GM21528 (cell line): Measurements from ENCODE around the gene C20orf141.
"Not testable (repeated sequence)": the region's sequence is repeated elsewhere in the genome, so short reads cannot be mapped to it uniquely, and the experiment has no call there.

Experiments used
- ATAC-seq: cut with Tn5 transposase; IDR thresholded peaks from one replicate; pipeline ENCODE4 v1.9.1; 2021; ENCODE audit warnings: mild to moderate bottlenecking, moderate library complexity; ENCODE audit not compliant: unreplicated experiment, low FRiP score

The C20orf141 gene

GRCh38 chr20:2817891-2818595 is 3.3 kb downstream of the C20orf141 start:
- no peak for ATAC-seq

- ATAC-seq = no peak
Measured at GRCh38 chr20:2820084-2820895, 5.5 kb downstream of the C20orf141 start.

- no peak for ATAC-seq
Measured at GRCh38 chr20:2820896-2821869, 6.4 kb downstream of the C20orf141 start.

GRCh38 chr20:2822073-2822472 is 7.3 kb downstream of the C20orf141 start:
- ATAC-seq = no peak

DNA sequence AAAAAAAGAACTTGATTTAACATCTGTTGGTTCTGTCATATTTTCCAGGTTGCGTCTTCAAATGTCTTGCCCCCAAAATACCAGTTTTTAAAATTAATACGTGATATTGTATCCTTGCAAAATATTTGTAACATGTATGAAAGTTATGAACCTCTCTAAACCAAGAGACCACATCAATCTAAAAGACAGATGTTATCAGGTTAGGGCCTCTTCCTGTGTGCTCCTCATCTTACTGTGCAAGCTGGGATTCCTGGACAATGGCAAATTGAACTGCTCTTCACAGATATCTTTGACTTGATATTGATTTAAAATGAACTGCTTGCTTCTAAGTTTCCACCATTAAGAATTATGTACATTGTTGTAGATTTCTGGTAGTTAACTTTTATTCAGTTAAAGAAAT is 11.0 kb downstream of the C20orf141 start:
- no peak for ATAC-seq

DNA sequence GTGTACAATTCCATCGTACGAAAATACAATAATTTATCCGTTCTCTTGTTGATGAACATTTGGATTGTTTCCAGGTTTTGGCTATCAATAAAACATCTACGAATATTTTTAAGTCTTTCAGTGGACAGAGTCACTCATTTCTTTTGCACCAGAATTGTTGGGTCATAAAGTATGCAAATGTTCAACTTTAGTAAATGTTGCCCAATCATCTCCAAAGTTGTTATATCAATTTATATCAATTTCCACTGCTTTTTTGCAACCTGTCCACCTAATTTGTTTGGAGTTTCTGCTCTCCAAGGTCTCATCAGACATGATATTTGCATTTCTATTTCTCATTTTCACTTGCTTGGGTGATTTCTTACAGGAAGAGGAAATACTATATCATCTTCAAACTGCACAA is 11.9 kb downstream of the C20orf141 start:
- ATAC-seq = no peak

- ATAC-seq = no peak
Measured at GRCh38 chr20:2829376-2829775, 14.6 kb downstream of the C20orf141 start.

DNA sequence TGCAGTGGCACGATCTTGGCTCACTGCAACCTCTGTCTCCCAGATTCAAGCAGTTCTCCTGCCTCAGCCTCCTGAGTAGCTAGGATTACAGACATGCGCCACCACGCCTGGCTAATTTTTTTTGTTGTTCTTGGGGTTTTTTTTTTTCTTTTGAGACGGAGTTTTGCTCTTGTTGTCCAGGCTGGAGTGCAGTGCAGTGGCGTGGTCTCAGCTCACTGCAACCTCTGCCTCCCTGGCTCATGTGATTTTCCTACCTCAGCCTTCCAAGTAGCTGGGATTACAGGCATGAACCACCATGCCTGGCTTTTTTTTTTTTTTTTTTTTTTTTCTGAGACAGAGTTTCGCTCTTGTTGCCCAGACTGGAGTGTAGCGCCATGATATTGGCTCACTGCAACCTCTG is 16.4 kb downstream of the C20orf141 start:
- not testable (repeated sequence) for ATAC-seq

DNA sequence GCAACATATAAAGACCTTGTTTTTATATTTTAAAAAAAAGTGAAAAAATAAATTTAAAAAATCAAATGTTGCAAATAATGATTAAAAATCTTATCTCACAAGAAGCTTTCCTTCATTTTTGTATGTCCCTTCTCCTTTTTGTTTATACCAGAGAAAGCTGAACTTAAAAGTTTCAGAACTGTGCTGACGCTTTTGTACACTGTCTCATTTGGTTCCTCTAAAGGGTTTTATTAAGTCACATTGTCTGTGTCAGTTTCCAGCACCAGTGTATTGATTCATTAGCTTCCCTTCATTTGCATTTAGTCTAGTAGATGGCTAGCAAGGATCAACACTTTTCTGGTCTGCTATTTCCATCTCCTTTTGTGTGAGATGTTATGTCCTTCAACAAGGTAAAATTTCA is 19.0 kb downstream of the C20orf141 start:
- no peak for ATAC-seq

GRCh38 chr20:2834401-2835110 is 19.8 kb downstream of the C20orf141 start:
- ATAC-seq = no peak

DNA sequence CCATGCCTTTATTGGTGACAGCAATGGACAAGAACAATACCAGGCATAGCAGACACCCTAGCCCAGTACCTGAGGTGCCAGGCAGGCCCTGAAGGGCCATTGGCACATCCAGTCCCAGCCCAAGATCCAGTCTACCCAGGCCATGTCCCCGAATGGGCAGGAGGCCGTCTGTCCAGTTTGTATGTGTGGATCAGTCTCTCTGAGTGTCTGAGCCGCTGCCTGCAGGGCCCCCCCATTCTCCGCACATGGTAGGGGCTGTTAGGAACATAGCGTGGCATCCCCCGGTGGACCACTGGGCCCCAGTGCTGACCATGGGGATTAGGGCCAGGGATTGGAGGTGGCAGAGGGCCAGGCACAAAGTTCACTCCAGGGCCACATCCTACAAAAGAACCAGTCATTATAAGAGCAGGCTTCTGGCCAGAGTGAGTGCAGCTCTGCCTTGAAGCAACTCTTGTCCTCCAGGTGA is 20.6 kb downstream of the C20orf141 start:
- ATAC-seq = no peak

DNA sequence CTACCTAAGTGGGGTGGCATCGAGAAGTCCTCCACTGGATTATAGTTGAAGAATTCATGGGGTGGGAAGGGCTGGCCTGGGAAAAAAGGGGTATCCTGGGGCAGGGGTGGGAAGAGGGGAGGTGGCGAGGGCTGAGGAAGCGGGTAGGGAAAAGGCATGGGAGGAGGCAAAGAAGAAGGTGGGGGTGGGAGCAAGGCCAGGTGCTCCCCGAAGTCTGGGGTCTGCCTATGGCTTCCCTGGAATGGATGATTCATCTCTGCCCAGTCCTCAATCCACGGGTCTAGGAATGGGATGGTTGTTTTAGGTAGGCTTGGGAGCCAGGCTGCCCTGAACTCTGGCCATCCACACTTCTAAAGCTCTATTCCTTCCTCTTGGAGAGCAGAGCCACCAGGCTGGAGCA is 21.2 kb downstream of the C20orf141 start:
- no peak for ATAC-seq

DNA sequence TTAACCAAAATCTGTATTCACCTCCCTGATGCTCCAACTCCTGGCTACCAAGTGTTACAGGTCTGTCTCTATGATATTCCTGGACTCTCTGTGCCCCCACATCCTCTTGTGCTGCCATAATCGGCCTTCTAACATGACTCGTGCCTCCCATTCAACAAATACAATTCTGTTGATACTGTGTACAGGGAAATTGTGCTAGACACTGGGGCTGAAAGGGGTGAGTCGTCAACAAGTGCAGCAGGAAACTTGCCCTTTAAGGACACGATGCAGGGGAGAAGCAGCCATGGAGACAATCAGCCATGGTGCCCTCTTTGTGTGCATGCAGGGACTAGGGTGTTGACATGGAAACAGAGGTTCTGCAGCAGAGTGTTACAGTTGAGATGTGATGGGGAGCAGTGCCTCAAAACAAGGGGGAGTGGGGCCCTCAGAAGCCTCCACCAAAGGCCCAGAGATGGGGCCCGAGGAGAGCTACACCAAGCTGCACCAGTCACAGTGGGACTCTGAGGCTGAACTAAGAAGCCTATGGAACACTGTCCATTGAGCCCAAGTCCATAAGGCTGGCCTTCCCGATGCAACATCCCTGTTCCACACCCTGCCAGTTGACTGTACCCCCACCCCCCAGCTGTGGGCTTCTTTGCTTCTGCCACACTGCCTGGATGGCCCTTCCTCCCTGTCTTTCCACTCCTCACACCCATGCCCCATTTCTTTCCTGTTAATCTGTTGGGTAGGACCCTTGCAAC is 22.6 kb downstream of the C20orf141 start:
- no peak for ATAC-seq

DNA sequence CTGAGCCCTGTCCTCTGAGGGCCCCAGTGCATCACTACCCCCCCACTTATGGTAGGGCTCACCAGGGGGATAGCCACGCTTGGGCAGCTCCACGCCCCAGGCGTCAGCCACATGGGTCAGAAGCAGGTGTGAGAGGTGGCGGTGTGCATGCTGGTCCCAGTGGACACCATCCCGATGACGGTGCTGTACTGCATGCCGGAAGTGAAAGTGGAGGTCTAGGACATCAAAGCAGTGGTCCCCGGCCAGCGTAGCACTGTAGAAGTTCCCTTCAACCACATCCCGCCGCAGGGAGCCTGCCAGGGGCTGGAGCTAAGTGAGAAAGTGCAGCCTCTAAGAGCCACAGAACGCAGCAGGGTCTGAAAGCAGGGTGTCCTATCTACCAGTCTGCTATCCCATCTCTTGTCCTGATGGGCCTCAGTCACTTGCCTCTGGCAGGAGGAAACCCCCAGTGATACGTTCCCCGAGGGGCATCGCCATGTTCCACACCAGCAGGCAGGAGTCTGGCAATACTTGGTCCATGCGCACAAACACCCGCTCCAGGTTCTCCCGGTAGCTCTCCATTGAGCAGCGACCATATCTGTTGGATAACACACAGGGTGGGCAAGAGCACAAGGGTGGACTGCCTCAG is 23.5 kb downstream of the C20orf141 start:
- no peak for ATAC-seq

DNA sequence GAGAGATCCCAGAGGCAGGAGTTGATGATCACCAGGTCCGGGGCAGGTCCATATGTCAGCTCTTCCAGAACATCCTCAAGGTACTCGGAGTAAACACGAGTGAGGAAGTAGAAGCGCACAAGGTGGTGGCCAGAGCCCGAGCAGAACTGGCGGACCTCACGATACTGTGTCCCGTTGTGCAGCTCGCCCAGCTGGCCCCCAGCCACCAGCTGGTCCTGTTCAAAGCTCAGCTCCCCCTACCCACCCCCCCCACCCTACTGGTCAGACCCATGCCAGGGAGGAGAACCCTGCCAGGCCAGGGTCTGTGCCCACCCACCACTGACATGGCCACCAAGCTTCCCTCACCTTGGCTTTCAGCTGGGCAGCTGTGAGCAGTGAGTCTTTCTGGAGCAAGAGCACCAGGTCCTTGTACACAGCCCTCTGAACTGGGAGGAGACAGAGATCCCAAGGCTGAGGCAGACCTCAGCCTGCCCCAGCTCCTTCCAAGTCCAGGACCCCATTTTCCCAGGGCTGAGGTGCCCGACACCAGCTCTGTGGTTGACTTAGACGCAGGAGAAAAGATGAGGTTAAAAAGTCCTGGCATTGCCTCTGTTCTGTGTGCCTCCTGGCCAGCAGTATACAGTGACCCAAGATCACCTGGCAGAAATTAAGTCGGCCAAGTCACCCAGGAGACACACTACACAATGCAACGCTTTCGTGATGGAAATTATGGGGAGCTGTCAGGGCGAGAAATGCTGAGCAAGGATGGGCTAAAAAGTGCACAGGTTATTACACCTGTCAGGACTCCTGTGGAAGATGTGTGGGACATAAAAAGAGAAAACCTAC is 24.3 kb downstream of the C20orf141 start:
- no peak for ATAC-seq

- no peak for ATAC-seq
Measured at GRCh38 chr20:2839732-2840137, 24.9 kb downstream of the C20orf141 start.

DNA sequence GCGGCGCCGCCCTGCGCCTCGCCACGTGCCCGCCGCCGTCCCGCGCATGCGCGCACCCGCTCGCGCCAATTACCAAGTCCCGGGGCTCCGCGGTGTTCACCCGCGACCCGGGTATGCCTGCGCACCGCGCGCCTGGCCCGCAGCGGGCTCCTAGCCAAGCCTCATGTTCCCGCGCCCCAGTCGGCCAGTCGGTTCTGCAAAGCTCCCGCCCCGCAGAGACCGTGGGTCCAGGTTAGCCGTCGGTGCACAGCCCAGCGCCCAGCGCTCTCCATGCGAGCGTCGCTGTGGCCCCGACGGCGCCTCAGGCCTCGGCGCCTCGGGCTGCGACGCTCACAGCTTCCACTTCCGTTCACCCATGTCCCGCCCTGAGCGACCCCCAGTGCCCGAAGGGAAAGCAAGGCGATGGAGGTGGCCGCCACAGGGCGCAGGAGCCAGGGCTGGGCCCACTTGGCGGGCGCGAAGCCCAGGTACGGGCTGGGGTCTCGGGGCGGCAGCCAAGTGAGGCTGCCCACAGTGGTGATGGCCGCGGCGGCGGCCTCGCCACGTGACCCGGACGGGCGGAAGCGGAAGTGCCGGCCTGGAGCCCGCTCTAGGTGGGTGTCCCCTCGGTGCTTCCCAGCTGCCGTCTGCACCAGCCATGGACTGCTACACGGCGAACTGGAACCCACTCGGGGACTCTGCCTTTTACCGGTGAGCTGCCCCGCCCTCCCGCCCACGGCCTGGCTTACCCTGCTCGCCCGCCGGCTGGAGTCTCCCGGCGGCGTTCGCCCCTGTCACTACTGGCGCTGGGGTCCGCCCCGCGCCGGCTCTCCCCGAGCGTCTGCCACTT is 25.6 kb downstream of the C20orf141 start, which contains the start of the genes PCED1A and VPS16:
Gene PCED1A (minus strand): TSS at position 518 of the 829 bp plus-strand sequence. CDS start 743 bp downstream, outside the sequence.
Gene VPS16 (plus strand): TSS at position 608 of the 829 bp plus-strand sequence. CDS start 30 bp downstream, at position 638.
- peak; percentile 97 for ATAC-seq
